HG03558 (cell line): ENCODE results near the gene RELA.
"Not testable (repeated sequence)": the region's sequence is repeated elsewhere in the genome, so short reads cannot be mapped to it uniquely, and the experiment has no call there.

Source experiments
- ATAC-seq: cut with Tn5 transposase; IDR thresholded peaks from one replicate; pipeline ENCODE4 v1.9.1; 2021; ENCODE audit warnings: moderate number of reproducible peaks; ENCODE audit not compliant: unreplicated experiment; ENCODE audit errors: extremely low read depth

The RELA gene

GRCh38 chr11:65672982-65673381, 10.3 kb upstream of the RELA start:
- no peak for ATAC-seq

- no peak for ATAC-seq
Measured at GRCh38 chr11:65672180-65672860, 9.6 kb upstream of the RELA start.

- no peak for ATAC-seq
Measured at GRCh38 chr11:65663639-65664200, 1.0 kb upstream of the RELA start.

- no peak for ATAC-seq
Measured at GRCh38 chr11:65662247-65662798, 393 bp downstream of the RELA start.

- no peak for ATAC-seq
Measured at GRCh38 chr11:65661599-65662246, 993 bp downstream of the RELA start.

- ATAC-seq, result not testable (repeated sequence)
Measured at GRCh38 chr11:65660908-65661307, 1.8 kb downstream of the RELA start.

GRCh38 chr11:65660038-65660437, 2.7 kb downstream of the RELA start:
- no peak for ATAC-seq

- ATAC-seq, result no peak
Measured at GRCh38 chr11:65658174-65659021, 4.3 kb downstream of the RELA start.

GRCh38 chr11:65657426-65657825, 5.3 kb downstream of the RELA start:
- ATAC-seq, result no peak

GRCh38 chr11:65655570-65656332, 7.0 kb downstream of the RELA start:
- ATAC-seq, result no peak

GRCh38 chr11:65654375-65655349, 8.1 kb downstream of the RELA start:
- no peak for ATAC-seq

GRCh38 chr11:65653229-65654225, 9.2 kb downstream of the RELA start:
- no peak for ATAC-seq

- no peak for ATAC-seq
Measured at GRCh38 chr11:65652511-65653228, 10.0 kb downstream of the RELA start.

- ATAC-seq, result no peak
Measured at GRCh38 chr11:65651589-65652510, 10.9 kb downstream of the RELA start.

- ATAC-seq, result no peak
Measured at GRCh38 chr11:65651339-65651588, 11.5 kb downstream of the RELA start.
